HG03432 (cell line): ENCODE measurements around the gene MTMR10.
A peak's percentile ranks its signal among the peaks of the same experiment; 100 is the strongest.

Source experiments
- ATAC-seq: cut with Tn5 transposase; IDR thresholded peaks from one replicate; pipeline ENCODE4 v1.9.1; 2021; ENCODE audit warnings: mild to moderate bottlenecking, moderate library complexity; ENCODE audit not compliant: unreplicated experiment

MTMR10 gene

DNA sequence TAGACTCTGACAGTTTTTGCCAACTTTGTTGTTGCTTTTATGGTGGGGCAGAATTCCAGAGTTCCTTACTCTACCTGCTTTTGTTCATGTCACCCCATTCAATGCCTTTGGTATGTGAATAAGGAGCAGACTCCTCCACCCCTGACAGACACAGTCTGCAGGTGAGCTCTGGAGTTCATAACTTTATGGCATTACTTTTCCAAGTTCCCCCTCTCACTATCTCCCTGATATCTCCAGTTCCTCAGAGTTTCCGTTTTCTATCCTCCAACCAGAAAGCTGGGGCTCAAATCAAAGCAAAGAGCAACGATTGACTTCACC lies 23.1 kb upstream of the MTMR10 start:
- ATAC-seq: no peak

DNA sequence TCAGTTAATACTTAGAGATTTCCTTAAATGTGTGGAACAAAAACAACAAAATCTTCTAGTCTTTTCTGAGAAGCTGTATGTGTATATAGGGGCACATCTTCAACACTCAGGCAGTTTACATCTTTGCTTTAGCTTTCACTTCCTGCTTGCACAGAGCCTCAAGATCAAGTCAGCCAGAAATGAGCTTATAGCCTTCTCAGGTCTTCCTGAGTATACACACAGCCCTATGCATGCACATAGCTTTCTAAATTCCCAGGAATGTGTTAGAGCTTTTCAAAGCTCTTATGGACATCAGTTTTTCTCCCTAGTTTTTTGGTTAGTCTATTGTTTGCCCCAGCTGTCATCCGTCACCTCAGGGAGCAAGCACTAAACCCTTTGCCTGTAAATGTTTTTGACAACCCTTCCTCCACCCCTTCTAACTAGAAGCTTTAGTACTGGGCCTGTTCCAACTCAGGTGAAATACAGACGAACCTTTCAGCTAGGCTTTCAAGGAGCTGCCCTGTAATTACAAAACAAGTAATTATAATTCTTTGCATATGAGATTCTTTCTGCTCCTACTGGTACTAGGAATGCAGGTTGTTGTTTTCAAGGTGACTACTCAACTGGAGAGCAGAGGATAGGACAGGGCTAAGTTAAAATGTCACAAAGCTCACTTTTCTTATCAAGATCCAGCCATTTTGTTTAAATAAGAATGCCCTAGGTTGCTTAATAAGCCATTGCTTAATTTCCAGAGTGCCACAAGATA lies 22.6 kb upstream of the MTMR10 start:
- peak; percentile 83 for ATAC-seq

- ATAC-seq: no peak
These were observed 21.0 kb upstream of the MTMR10 start for GRCh38 chr15:31012455-31012854.

GRCh38 chr15:31010036-31010435 lies 18.6 kb upstream of the MTMR10 start:
- no peak for ATAC-seq

GRCh38 chr15:31005660-31006059 lies 14.2 kb upstream of the MTMR10 start:
- no peak for ATAC-seq

DNA sequence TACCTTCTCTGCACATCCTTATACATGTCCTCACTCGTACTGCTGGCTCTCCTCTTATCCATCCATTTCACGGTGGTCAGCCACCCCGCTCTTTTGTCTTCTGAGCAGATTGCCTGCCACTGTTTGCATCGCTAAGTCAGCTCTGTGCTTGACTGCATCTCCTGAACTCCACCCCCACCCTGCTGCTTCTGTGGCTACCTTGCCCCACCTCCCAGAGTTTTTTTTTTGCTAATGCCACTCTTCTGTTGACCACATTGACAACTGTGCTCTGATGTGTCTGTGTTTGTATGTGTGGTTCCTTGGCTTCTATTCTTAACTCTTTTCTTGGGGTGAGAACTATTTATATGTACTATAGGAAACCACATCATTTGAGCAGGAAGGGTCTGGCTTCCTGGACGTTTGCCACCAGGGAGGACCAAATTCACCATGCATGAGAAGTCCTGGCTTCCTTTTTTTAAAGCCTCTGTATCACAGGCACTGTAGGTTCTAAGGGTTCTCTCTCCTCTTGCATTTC lies 12.8 kb upstream of the MTMR10 start:
- ATAC-seq: peak; percentile 90

DNA sequence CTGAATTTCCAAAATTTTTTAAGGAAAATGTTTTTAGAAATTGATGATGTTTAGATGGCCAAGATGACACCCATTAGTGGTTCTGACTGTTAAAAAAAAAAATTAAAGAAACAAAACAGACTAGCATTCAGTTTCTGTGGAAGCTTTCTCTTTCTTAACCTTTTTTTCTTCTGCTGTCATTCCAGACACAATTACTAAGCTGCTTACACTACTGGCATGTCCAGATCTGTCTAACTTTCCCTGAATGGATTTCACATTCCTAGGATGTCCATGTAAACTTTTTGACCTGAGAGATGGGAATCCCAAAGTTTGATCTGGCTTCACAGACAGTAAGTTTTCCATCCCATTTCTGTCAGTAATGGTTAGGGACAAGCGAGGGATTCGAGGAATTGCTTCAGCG lies 10.3 kb upstream of the MTMR10 start:
- ATAC-seq: no peak

DNA sequence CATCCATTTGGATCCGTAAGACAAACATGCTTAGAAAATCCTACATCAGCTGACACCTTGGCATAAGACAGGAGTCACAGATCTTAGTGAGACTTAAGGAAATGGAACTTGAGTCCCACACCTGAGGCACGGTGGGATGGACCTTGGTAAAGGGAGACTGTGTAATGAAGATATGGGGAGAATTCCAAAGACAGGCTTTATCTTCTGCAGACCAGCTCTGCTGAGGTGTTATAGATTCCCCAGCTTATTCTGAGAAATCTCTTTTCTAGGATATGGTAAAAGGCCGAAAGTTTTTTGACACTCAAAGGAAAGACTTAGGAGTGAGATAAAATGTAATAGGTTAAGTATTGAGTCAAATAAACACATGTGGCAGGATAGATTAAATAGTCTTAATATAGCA lies 8.3 kb upstream of the MTMR10 start:
- ATAC-seq: no peak

- ATAC-seq: no peak
These were observed 5.8 kb upstream of the MTMR10 start for GRCh38 chr15:30997270-30997669.

DNA sequence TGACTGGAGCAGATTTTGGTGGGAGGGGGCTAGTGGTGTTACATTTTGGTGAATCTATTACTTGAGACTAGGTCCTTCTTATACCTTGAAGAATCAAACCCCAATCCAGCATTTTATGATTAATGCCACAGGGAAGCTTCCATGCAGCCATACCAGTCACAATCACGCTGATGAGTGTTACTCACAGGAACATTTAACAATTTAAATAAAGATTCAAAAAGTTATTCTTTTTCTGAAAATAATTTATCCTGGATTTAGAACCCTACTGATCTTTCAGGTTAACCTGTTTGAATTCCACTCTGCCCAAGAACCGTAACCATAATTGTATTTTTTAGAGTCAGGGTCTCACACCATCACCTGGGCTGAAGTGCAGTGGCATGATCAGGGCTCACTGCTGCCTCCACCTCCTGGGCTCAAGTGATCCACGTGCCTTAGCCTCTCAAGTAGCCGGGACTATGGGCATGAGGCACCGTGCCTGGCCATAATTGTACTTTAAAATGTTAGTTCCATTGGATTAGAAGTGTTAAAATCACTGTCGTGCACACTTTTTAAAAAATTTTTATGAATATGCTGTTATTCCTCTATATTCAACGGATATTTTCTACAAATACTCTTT lies 929 bp upstream of the MTMR10 start:
- no peak for ATAC-seq

DNA sequence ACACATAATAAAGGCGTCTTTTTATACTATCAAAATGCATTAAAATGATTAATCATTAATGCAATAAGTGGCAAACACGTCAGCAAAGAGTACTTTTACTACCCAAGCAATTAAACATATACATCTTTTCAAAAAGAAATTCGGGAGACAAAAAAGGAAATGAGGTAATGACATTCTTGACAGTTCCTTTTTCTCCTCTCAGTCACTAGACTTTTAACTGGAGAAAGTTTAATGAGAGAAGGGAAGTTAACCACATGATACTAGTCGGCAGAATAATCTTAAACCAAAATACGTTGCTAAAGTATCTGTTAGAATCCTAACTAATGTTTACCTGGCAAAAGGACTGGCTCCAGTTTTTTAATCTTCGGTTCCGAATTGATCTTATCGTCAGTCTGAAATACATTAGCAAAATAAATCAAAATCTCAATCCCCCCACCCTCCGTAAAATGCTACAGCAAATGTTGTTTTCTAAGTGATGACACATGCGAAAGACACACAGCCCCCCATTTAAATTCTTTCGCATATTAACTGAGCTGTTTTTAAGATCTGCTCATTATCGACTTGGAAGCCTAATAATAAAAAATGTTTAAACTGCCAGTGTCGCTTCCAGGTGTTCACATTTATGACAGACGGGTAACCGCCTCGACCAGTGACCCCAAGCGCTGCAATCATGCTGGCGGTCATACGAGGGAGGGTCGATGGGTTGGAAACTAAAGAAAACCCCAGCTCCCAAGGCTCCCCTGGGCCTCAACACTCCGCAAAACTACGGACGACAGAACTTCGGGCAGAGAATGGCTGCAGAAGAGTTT lies 778 bp downstream of the MTMR10 start:
- ATAC-seq: no peak

DNA sequence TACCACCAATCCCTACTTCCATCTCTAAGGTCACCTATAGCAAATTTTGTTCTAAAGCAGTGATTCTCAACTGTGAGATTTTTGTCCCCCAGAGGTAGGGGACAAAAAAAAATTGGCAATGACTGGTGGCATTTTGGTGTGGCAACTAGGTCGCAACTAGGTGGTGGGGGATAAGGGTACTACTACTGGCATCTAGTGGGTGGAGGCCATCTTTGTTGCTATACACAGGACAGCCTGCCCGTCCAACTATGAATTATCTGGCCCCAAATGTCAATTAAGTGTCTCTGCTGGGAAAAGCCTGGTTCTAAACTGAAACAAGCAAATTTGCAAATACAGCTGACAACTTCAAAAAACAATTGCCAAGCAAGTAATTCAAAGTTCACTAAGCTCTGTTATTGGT lies 1.4 kb downstream of the MTMR10 start:
- no peak for ATAC-seq

- ATAC-seq: peak; percentile 45
These were observed 6.3 kb downstream of the MTMR10 start for GRCh38 chr15:30985081-30985531.

DNA sequence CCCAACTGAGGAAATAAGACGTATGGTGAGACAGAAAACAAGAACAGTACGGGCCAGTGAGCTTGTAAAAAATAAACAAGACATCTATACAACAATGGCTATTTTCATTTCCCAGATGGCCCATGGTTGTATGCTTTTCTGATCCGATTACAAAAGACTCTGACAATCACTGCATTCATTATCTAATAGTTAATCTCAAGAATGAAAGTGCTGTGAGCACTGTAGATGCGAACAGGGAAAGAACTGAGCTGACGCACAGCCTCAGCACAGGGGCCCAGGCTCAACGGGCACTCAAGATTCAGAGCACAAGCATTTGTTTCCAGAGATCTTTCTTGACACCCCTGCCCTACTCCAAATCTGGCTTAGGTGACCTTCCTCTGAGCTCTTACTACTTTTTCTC lies 6.9 kb downstream of the MTMR10 start:
- peak; percentile 56 for ATAC-seq

DNA sequence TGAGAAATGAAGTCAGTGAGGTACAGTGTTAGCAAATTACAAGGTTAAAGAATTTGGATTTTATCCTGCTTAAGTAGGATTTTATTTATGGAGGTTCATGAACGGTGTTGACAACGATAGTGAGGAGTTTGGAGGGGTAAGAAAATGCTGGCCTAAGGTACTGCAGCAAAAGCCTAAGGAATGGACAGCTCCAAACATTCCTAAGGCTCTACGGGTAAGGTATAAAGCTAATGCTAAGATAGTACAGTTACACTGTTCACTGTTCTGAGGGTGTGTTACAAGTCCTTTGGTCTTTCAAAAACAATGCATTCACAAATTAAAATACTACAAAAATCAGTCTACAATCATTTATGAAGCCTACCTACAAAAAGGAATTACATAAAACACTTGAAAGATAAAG lies 7.3 kb downstream of the MTMR10 start:
- ATAC-seq: peak; percentile 22

- no peak for ATAC-seq
These were observed 12.0 kb downstream of the MTMR10 start for GRCh38 chr15:30979457-30979856.

- no peak for ATAC-seq
These were observed 13.1 kb downstream of the MTMR10 start for GRCh38 chr15:30978328-30978727.

GRCh38 chr15:30974112-30974511 lies 17.3 kb downstream of the MTMR10 start:
- ATAC-seq: no peak

DNA sequence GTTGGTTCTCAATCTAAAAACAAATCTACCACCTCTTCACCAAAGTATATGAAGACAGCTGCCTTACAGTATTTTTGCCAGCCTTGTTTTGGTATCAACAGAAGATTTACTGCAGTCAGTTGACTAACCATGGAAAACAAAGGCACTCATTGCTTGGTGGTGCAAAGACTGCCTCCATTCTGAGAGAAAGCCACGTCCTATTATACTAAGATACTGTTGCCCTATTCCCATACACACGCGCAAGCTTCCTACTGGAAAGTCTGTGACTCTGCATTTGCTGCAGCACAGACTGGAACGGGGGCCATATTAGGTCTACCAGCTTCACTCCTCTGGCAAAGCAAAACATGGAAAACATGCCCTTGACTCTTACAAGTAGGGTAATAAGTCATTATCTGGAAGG lies 18.0 kb downstream of the MTMR10 start:
- ATAC-seq: no peak

DNA sequence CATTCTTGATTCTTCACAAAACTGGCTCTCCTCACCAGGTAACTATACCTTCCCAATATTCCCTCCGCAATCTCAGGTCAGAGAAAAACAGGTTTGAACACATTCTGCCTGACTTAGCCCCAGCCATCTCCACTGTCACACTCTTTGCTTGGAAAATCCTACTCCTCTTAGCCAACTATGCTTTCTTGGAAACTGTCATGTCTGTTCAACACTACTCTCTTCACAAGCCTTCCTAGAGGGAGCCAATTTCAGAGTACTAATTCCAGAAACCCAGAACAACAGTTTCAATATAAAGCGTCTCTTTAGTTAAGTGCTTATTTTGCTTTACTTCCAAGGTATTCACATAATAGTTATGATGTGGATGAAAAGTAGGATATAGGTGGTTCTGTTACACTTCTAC lies 21.7 kb downstream of the MTMR10 start:
- no peak for ATAC-seq

GRCh38 chr15:30963681-30964080 lies 27.7 kb downstream of the MTMR10 start:
- no peak for ATAC-seq

GRCh38 chr15:30962659-30963058 lies 28.8 kb downstream of the MTMR10 start:
- ATAC-seq: no peak
